Neural crest cell (in vitro differentiated cells): ENCODE results near the gene RAPGEF5. TPM values are rescaled to one million over a fixed set of nuclear protein-coding genes. Genes with fewer than 3 reads are reported as not detected.

ENCODE experiments used
- DNase-seq: peaks from one replicate; pipeline ENCODE4 v3.0.0; 2021; ENCODE audit warnings: low read depth, mixed read lengths, low spot score
- H3K27ac Mint-ChIP-seq: one replicate; pipeline ENCODE4 v1.8.0; 2021; ENCODE audit warnings: mild to moderate bottlenecking, mixed read lengths; ENCODE audit not compliant: unreplicated experiment
- H3K27me3 Mint-ChIP-seq: 2 replicates; pipeline ENCODE4 v1.8.0; 2021; ENCODE audit warnings: low read depth, mild to moderate bottlenecking, mixed read lengths
- H3K36me3 Mint-ChIP-seq: 2 replicates; pipeline ENCODE4 v1.8.0; 2021; ENCODE audit warnings: low read depth, mild to moderate bottlenecking, mixed read lengths
- H3K4me1 Mint-ChIP-seq: 2 replicates; pipeline ENCODE4 v1.8.0; 2021; ENCODE audit warnings: mixed read lengths
- H3K4me3 Mint-ChIP-seq: one replicate; pipeline ENCODE4 v1.8.0; 2021; ENCODE audit warnings: mild to moderate bottlenecking, mixed read lengths
- H3K9me3 Mint-ChIP-seq: 2 replicates; pipeline ENCODE4 v1.8.0; 2021; ENCODE audit warnings: mixed read lengths
- total RNA-seq: library from RNA; stranded (reverse); gene quantifications from 2 replicates; pipeline ENCODE4 v1.2.1, GENCODE V29; 2021
- TF ChIP-seq, protein P1 (sequence below): fragments of 200-600 bp; sonication (generic); conservative IDR thresholded peaks from 2 replicates; pipeline ENCODE4 v1.5.0; 2021; ENCODE audit warnings: antibody characterized with exemption, mild to moderate bottlenecking

RAPGEF5 gene
- total RNA-seq, 1 donor from 2014 or later: 6.0 TPM

DNA sequence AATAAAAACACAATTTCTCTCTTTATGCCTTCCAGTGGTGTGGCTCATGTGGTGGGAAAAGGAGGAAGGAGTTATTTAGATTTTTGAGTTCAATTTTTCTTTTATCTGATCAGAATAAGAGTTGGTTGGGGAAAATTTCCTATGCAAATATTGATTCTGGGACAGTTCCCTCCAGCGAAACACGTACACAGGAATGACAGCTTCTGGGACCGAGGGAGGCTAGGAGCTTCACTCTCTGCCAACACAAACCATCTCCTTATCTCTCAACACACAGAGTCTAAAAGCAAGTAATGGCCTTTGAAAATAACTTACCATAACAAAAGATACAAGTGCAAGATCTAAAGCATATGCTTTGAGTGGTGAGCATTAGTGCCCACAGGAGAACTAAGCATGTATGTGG is 122.7 kb downstream of the RAPGEF5 start:
- Mint-ChIP-seq H3K27ac (no peak overlapping the region), H3K27me3 (no peaks in the 10 kb centered on the region), H3K4me1 (peaks cover 5% of the 10 kb centered on the region), H3K9me3 (no peaks in the 10 kb centered on the region), H3K36me3 (no peaks in the 10 kb centered on the region), H3K4me3 (no peak overlapping the region)
- TF ChIP-seq, protein P1, sequence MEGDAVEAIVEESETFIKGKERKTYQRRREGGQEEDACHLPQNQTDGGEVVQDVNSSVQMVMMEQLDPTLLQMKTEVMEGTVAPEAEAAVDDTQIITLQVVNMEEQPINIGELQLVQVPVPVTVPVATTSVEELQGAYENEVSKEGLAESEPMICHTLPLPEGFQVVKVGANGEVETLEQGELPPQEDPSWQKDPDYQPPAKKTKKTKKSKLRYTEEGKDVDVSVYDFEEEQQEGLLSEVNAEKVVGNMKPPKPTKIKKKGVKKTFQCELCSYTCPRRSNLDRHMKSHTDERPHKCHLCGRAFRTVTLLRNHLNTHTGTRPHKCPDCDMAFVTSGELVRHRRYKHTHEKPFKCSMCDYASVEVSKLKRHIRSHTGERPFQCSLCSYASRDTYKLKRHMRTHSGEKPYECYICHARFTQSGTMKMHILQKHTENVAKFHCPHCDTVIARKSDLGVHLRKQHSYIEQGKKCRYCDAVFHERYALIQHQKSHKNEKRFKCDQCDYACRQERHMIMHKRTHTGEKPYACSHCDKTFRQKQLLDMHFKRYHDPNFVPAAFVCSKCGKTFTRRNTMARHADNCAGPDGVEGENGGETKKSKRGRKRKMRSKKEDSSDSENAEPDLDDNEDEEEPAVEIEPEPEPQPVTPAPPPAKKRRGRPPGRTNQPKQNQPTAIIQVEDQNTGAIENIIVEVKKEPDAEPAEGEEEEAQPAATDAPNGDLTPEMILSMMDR: no peak
- no peak for DNase-seq

DNA sequence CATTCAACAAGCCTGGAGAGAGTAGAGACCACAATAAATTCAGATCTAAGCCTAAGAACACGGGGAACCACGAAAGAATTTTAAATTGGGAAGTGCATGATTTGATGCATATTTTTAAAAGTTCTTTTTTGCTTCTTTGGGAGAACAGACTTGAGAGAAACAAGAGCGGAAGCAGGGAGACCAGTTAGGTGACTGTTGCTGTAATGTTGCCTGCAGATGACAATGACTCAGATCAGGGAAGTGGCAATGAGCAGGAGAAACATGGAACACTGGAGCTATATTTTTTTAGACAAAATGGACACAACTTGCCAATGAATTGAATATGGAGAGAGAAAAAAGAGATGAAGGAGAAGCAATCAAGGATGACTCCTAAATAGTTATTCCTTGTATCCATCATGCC is 125.1 kb downstream of the RAPGEF5 start:
- Mint-ChIP-seq H3K27ac (no peak overlapping the region), H3K4me3 (no peak overlapping the region), H3K27me3 (no peaks in the 10 kb centered on the region), H3K36me3 (no peaks in the 10 kb centered on the region), H3K9me3 (no peaks in the 10 kb centered on the region), H3K4me1 (peaks cover 5% of the 10 kb centered on the region)
- no peak for DNase-seq
- TF ChIP-seq, protein P1: no peak

DNA sequence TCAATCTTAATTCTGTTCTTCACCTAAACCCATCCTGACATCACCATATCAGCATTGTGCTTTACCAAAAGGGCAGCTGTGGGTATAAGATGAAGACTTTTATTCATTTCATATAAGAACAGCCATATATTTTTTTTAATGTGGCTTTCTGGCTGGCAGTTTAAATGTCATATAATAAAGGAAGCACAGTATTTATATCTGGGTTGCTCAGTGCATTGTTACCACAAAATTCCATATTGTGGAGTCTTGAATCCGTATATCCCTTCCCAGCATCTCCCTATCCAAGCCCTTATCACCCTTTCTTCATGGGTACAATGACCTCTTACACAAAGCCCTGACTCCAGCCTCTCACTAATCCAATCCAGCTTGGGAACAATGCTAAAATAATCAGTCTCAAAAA is 125.8 kb downstream of the RAPGEF5 start:
- TF ChIP-seq, protein P1: no peak
- Mint-ChIP-seq H3K27me3 (no peaks in the 10 kb centered on the region), H3K4me3 (no peak overlapping the region), H3K36me3 (no peaks in the 10 kb centered on the region), H3K27ac (no peak overlapping the region), H3K9me3 (no peaks in the 10 kb centered on the region), H3K4me1 (peaks cover 5% of the 10 kb centered on the region)
- DNase-seq: no peak

DNA sequence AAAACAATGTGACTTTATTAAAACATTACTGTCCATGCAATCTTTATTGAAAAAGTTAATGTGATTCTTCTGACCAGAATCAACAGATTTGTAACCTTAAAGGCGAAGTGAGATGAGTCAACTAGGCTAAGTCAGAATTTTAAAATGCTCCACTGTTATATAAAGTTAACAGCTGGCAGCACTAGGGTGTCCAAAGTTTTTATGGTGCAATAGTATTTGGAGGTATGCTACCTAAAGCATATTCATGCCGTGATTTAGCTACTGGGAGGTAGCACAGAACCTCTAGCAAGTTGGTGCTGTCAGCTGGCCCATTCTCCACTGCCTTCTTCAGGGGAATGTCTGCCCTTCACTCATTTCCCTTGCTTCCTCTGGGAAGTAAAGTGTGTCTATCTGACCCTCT is 126.7 kb downstream of the RAPGEF5 start:
- Mint-ChIP-seq H3K4me3 (no peak overlapping the region), H3K27ac (no peak overlapping the region), H3K4me1 (peaks cover 5% of the 10 kb centered on the region), H3K27me3 (no peaks in the 10 kb centered on the region), H3K9me3 (no peaks in the 10 kb centered on the region), H3K36me3 (no peaks in the 10 kb centered on the region)
- no peak for DNase-seq
- TF ChIP-seq, protein P1: no peak

DNA sequence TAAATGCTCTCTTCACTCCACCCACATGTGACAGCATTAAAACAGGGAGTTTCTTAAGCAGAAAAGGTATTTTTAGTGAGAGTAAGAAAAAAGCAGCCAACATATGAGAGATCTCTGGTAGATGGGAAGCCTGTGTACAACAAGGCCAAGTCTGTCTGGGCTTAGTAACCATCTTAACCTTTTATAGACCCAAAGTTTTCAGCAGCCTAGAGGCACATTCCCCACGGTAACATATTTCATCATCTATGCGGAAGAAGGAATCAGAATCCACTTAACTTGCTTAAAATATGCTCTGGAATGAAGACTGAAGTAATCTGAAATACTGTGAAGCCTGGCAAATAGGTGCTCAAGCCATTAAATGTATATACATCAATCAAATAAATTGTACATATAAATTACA is 127.8 kb downstream of the RAPGEF5 start:
- no peaks in the 10 kb centered on the region for H3K9me3 Mint-ChIP-seq
- TF ChIP-seq, protein P1: no peak
- no peaks in the 10 kb centered on the region for H3K27me3 Mint-ChIP-seq
- H3K36me3 Mint-ChIP-seq: no peaks in the 10 kb centered on the region
- no peak for DNase-seq
- no peak overlapping the region for H3K4me3 Mint-ChIP-seq
- no peak overlapping the region for H3K27ac Mint-ChIP-seq
- H3K4me1 Mint-ChIP-seq: peaks cover 5% of the 10 kb centered on the region

DNA sequence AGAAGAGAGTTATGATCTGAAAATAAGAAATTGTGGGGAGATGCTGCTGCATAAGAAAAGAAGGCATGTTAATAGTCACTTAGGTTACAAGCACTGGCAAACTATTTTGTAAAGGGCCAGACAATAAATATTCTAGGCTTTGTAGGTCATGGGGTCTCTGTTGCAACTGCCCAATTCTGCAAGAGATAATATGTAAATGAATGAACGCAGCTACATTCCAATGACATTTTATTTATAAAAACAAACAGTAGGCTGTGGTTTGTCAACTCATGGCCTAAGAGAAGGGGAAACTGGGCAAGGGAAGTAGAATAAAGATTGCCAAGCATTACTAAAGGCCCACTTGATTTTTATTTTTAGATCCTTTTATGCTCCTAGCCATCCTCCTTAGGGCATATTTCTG is 133.1 kb downstream of the RAPGEF5 start:
- TF ChIP-seq, protein P1: no peak
- H3K27me3 Mint-ChIP-seq: no peaks in the 10 kb centered on the region
- DNase-seq: no peak
- H3K9me3 Mint-ChIP-seq: peaks cover 17% of the 10 kb centered on the region
- no peak overlapping the region for H3K27ac Mint-ChIP-seq
- H3K4me3 Mint-ChIP-seq: no peak overlapping the region
- H3K4me1 Mint-ChIP-seq: peaks cover 22% of the 10 kb centered on the region
- peaks cover 12% of the 10 kb centered on the region for H3K36me3 Mint-ChIP-seq
